AG04449 (cell line): ENCODE results near the gene AGAP3.

Experiments used
- CTCF ChIA-PET: fragments of 350-600 bp; formaldehyde crosslinking; extraction: SDS; loops from one replicate; lab custom pipeline; 2021; ENCODE audit warnings: antibody characterized with exemption; lab: Yijun Ruan, JAX
- POLR2A ChIA-PET: fragments of 400-600, 350-600 bp; formaldehyde crosslinking; extraction: SDS; loops from one replicate; lab custom pipeline; 2020; ENCODE audit warnings: antibody characterized with exemption, inconsistent platforms; lab: Yijun Ruan, JAX
- DNase-seq: peaks from one replicate; pipeline ENCODE4 v3.0.0-alpha.2; 2010; ENCODE audit warnings: low read depth, low spot score
- H3K4me3 ChIP-seq: 2 replicates; pipeline ENCODE4 v1.5.1; 2011; ENCODE audit warnings: low read depth, mild to moderate bottlenecking, control low read depth, low read length
- CTCF ChIP-seq: IDR thresholded peaks from one replicate; pipeline ENCODE4 v1.5.1; 2011; ENCODE audit warnings: mild to moderate bottlenecking, moderate library complexity, low read length, control low read depth, inconsistent platforms; ENCODE audit not compliant: insufficient read depth; ENCODE audit errors: missing control alignments

Gene AGAP3

GRCh38 chr7:151141855-151142685 is 55.8 kb downstream of the AGAP3 start:
- ChIA-PET POLR2A (no interaction called here), CTCF (interaction anchor here (0.8 to 1.1 kb wide), 5 partner anchors 17 to 30 kb away, joined by 4 to 5 read pairs (median 4); no protein-coding TSS in a partner anchor)
- no peak for DNase-seq
- no peak overlapping the region for H3K4me3 ChIP-seq
- TF ChIP-seq CTCF, result no peak

- CTCF ChIA-PET, result interaction anchor here (1.0 to 1.3 kb wide), 2 partner anchors 29 to 102 kb away, joined by 3 to 5 read pairs; no protein-coding TSS in a partner anchor
- TF ChIP-seq CTCF, result no peak
- DNase-seq, result no peak
- POLR2A ChIA-PET, result no interaction called here
- no peak overlapping the region for H3K4me3 ChIP-seq
Measured at GRCh38 chr7:151142686-151143040, 56.4 kb downstream of the AGAP3 start.

- no peak for TF ChIP-seq CTCF
- no peak overlapping the region for H3K4me3 ChIP-seq
- ChIA-PET CTCF (interaction anchor here (1.0 to 1.3 kb wide), 3 partner anchors 20 to 101 kb away, joined by 3 to 5 read pairs (median 4); no protein-coding TSS in a partner anchor), POLR2A (no interaction called here)
- no peak for DNase-seq
Measured at GRCh38 chr7:151143261-151144015, 57.2 kb downstream of the AGAP3 start.

GRCh38 chr7:151144387-151144786 is 58.1 kb downstream of the AGAP3 start:
- no peak overlapping the region for H3K4me3 ChIP-seq
- no peak for TF ChIP-seq CTCF
- ChIA-PET CTCF (interaction anchor here (1.3 to 1.4 kb wide), 2 partner anchors 20 to 21 kb away, joined by 4 read pairs; no protein-coding TSS in a partner anchor), POLR2A (no interaction called here)
- DNase-seq, result no peak

GRCh38 chr7:151146761-151147160 is 60.5 kb downstream of the AGAP3 start:
- no peak for DNase-seq
- CTCF ChIA-PET, result interaction anchor here (0.6 to 5.0 kb wide), 8 partner anchors 19 to 184 kb away, joined by 3 to 32 read pairs (median 4); partner anchors contain the start of gene GBX1
- TF ChIP-seq CTCF, result no peak
- H3K4me3 ChIP-seq, result no peak overlapping the region
- POLR2A ChIA-PET, result no interaction called here
